Nephron progenitor cell (in vitro differentiated cells): Measurements from ENCODE around the gene SPEF2.

Experiments used
- DNase-seq: peaks from one replicate; pipeline ENCODE4 v3.0.0; 2021
- H3K27ac Mint-ChIP-seq: 2 replicates; pipeline ENCODE4 v1.8.0; 2021; ENCODE audit warnings: mild to moderate bottlenecking, moderate library complexity, mixed read lengths
- H3K27me3 Mint-ChIP-seq: 2 replicates; pipeline ENCODE4 v1.8.0; 2021; ENCODE audit warnings: mild to moderate bottlenecking, low read depth, mixed read lengths; ENCODE audit not compliant: poor library complexity
- H3K36me3 Mint-ChIP-seq: 2 replicates; pipeline ENCODE4 v1.8.0; 2021; ENCODE audit warnings: low read depth, mixed read lengths
- H3K4me1 Mint-ChIP-seq: 2 replicates; pipeline ENCODE4 v1.8.0; 2021; ENCODE audit warnings: mixed read lengths
- H3K4me3 Mint-ChIP-seq: 2 replicates; pipeline ENCODE4 v1.8.0; 2021; ENCODE audit warnings: mild to moderate bottlenecking, moderate library complexity, mixed read lengths
- H3K9me3 Mint-ChIP-seq: 2 replicates; pipeline ENCODE4 v1.8.0; 2021; ENCODE audit warnings: mild to moderate bottlenecking, moderate library complexity, mixed read lengths
- TF ChIP-seq, protein P1 (sequence below): fragments of 200-600 bp; sonication (generic); IDR thresholded peaks from 2 replicates; pipeline ENCODE4 v1.5.0; 2021; ENCODE audit warnings: antibody characterized with exemption

Gene SPEF2

GRCh38 chr5:35856765-35857351, 239.2 kb downstream of the SPEF2 start, which contains the start of gene IL7R:
Gene IL7R (plus strand): TSS chr5:35856891. CDS start chr5:35856978, 87 bp downstream.
- H3K36me3 Mint-ChIP-seq, result no peaks in the 10 kb centered on the region
- H3K27ac Mint-ChIP-seq, result no peak within 1 kb of the TSS
- TF ChIP-seq, protein P1, sequence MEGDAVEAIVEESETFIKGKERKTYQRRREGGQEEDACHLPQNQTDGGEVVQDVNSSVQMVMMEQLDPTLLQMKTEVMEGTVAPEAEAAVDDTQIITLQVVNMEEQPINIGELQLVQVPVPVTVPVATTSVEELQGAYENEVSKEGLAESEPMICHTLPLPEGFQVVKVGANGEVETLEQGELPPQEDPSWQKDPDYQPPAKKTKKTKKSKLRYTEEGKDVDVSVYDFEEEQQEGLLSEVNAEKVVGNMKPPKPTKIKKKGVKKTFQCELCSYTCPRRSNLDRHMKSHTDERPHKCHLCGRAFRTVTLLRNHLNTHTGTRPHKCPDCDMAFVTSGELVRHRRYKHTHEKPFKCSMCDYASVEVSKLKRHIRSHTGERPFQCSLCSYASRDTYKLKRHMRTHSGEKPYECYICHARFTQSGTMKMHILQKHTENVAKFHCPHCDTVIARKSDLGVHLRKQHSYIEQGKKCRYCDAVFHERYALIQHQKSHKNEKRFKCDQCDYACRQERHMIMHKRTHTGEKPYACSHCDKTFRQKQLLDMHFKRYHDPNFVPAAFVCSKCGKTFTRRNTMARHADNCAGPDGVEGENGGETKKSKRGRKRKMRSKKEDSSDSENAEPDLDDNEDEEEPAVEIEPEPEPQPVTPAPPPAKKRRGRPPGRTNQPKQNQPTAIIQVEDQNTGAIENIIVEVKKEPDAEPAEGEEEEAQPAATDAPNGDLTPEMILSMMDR, result no peak
- no peaks in the 10 kb centered on the region for H3K9me3 Mint-ChIP-seq
- peaks cover 7% of the 10 kb centered on the region for H3K27me3 Mint-ChIP-seq
- no peak for DNase-seq
- no peaks in the 10 kb centered on the region for H3K4me1 Mint-ChIP-seq
- no peak within 1 kb of the TSS for H3K4me3 Mint-ChIP-seq

DNA sequence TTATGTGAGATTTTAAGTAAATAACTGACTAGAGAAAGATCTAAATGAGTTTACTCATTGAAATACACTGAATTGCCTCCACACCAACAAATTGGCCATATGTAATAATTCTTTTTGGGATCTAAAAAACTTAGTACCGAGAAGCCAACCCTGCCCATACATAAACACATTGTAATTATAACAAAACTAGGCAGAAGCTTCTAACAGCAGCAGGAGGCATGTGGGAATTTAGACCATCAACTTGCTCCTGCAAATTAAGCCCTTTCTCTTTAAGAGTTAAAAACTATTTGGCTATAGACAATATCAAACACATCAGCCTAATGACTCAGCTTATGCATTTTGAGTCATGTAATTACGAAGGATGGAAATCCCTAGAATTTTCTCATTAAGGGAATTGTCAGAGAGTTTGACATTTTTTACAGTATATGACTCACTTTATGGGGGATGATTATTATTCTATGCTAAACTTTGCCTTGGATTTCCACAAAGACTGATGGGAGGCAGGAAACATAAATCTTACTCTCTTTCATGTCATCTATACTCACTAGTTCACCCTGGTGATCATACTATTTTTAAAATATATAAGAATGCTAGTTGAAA, 240.0 kb downstream of the SPEF2 start:
- Mint-ChIP-seq H3K4me3 (no peak overlapping the region), H3K9me3 (no peaks in the 10 kb centered on the region), H3K27me3 (peaks cover 7% of the 10 kb centered on the region), H3K4me1 (no peaks in the 10 kb centered on the region), H3K36me3 (no peaks in the 10 kb centered on the region), H3K27ac (no peak overlapping the region)
- TF ChIP-seq, protein P1, result no peak
- no peak for DNase-seq

DNA sequence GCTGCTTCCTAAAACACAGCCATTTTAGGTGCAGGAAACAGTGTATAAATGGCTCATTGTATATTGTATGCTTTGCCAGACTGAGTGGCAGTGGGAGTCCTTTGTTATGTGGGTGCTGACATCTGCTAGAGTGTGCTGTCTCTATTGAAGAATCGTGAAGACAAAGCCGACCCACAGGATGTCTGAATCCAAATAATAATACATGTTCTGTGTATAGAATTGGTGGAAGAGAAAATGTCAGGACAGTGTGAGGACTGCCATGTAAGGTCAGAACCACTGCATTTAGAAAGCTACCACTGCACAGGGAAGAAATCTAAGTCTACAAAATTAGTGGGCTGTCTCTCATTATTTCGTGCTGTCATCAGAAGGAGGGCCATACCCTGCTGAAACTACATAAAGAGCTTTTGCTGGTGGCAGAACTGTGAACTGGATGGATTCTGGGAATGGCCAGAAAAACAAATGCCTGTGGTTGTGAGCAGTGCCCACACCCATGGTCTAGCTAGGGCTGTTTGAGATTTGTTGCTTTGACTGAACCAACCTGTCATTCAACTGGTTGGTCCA, 241.5 kb downstream of the SPEF2 start:
- no peak overlapping the region for H3K27ac Mint-ChIP-seq
- peaks cover under 1% of the 10 kb centered on the region for H3K9me3 Mint-ChIP-seq
- TF ChIP-seq, protein P1, result no peak
- DNase-seq, result no peak
- no peaks in the 10 kb centered on the region for H3K36me3 Mint-ChIP-seq
- no peak overlapping the region for H3K4me3 Mint-ChIP-seq
- no peaks in the 10 kb centered on the region for H3K4me1 Mint-ChIP-seq
- H3K27me3 Mint-ChIP-seq, result peaks cover 7% of the 10 kb centered on the region

DNA sequence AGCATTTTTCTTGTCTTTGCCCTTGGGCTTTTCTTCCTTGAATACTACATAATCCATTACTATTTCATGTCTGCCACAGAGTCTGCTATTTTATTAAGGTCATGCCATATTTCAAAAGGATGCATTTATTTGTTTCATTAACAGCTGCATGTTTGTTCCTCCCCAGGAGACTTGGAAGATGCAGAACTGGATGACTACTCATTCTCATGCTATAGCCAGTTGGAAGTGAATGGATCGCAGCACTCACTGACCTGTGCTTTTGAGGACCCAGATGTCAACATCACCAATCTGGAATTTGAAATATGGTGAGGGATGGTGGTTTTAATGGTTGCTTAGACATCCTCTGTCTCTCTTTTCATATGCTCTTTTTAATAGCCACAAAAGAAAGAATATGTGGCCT, 243.0 kb downstream of the SPEF2 start:
- no peak overlapping the region for H3K27ac Mint-ChIP-seq
- no peak for DNase-seq
- no peaks in the 10 kb centered on the region for H3K4me1 Mint-ChIP-seq
- H3K9me3 Mint-ChIP-seq, result peaks cover 9% of the 10 kb centered on the region
- H3K27me3 Mint-ChIP-seq, result peaks cover 10% of the 10 kb centered on the region
- H3K36me3 Mint-ChIP-seq, result no peaks in the 10 kb centered on the region
- TF ChIP-seq, protein P1, result no peak
- no peak overlapping the region for H3K4me3 Mint-ChIP-seq

- Mint-ChIP-seq H3K4me3 (no peak overlapping the region), H3K9me3 (peaks cover 9% of the 10 kb centered on the region), H3K36me3 (no peaks in the 10 kb centered on the region), H3K27me3 (peaks cover 10% of the 10 kb centered on the region), H3K4me1 (no peaks in the 10 kb centered on the region), H3K27ac (no peak overlapping the region)
- no peak for DNase-seq
- TF ChIP-seq, protein P1, result no peak
Observed at GRCh38 chr5:35861718-35862117, 244.1 kb downstream of the SPEF2 start.
